GM18499 (cell line): ENCODE results near the gene ZC3H18.

Experiments used
- ATAC-seq: cut with Tn5 transposase; IDR thresholded peaks from one replicate; pipeline ENCODE4 v1.9.1; 2021; ENCODE audit warnings: moderate number of reproducible peaks; ENCODE audit not compliant: insufficient read depth, unreplicated experiment

The ZC3H18 gene

DNA sequence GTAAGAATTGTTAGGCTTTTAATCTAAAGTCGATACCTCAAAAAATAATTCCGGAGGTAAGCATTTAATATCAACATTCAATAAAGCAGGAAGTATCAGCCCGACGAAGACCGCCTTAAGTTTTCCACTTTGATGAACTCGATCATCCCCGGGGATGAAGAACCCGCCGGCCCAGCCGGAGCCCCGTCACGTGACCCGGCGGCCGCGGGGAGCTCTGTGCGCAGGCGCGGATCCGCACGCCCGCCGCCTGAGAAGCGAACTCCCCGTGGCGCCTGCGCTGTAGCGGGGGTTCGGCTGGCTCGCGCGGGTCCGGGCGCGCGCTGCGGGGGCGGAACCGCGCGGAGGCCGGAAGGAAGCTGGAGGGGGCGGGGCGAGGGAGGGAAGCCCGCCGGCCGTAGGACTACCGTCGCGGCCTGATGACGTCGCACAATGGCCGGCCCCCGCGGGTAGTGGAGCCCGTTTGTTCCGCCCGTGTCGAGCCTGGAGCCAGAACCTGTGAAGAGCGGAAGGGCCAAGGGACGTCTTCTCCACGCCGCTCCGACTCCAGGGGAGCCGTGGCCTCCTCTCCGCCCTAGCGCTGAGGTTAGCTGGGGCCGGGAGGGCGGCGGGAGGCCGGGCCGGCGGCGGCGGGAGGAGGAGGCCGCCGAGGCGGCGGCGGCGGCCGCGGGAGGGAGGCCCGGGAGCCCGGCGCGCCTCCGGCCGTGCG, at the start of gene ZC3H18:
ZC3H18 (plus strand) TSS at position 419 of the 706 bp plus-strand sequence. CDS start 6,721 bp downstream, outside the sequence.
- ATAC-seq: no peak

DNA sequence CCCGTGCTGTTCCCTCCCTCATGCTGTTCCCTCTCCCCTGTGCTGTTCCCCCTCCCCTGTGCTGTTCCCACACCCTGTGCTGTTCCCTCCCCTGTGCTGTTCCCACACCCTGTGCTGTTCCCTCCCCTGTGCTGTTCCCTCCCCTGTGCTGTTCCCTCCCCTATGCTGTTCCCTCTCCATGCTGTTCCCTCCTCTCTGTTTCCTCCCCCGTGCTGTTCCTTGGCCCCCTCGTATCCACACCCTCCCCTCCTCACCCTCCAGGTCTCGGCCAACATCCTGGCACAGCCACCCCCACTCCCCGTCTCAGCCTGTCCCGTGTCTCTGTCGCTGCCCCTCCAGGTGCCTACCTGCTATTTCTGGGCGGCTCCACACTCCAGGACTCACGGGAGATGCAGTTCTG, 48.5 kb upstream of the ZC3H18 start:
- ATAC-seq: no peak

DNA sequence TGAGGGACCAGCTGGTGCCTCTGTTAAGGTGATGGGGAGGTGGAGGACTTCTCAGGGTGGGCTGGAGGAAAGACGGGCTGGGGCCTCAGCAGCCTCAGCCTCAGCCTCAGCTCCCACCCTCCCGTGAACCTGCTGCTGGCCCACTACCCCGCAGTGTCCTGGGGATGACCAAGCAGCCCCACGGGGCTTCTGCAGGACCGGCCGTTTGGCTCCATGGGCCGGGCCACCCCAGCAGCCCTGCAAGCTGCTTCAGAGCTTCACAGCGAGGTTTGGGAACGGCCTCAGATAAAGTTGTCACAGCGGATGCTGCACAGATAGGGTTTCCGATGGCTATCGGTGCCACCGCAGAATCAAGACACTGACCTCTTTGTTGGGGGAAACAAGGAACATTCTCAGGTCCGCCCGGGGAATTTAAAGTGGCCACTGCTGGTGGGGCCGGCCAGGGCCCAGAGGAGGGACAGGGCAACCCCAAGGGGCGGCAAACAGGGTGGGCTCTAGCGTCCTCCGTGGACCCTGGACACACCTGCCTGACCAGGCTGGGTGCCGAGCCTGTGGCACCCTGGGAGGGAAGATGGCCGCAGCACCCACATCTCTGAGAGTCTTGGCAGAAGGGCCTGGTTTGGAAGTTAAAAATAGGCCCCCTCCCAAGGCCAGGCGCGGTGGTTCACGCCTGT, 47.8 kb upstream of the ZC3H18 start:
- no peak for ATAC-seq

DNA sequence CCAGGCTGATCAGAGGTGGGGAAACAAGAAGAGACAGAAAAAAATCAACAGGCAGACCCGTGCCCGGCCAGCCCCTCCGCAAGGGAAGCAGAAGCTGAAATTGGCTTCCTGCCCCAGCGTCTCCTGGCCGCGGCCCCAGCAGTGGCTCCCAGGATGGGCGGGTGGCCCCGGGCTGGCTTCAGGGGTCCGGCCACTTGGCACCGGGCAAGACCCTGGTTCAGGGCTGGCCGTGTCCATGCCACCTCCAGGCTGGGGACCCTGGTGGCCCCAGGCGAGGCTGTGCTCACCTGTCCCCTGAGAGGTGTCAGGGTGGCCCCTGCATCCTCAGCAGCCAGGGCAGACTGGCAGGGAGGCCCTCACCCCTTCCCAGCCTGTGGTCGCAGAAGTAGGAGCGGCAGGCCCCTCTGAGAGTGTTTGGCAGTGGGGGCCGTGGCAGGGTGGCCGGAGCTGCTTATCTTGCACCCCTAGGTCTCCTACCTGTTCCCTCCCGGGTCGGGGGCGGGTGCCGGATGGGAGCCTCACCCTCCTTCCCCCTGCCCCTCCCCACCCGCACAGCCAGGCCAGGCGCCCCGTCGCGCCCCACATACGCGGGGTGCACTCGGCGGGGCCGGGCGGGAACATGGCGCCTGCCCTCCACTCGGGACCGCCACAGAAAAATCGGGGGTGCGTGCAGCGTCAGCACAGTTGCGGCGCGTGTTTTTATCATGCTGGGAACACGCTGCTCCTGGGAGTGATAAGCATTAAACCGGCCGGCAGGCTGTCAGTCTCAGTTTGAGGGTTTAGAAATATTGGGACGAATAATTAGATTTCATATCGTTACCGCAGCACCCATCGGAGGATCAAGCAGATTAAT, 46.7 kb upstream of the ZC3H18 start:
- ATAC-seq: no peak

DNA sequence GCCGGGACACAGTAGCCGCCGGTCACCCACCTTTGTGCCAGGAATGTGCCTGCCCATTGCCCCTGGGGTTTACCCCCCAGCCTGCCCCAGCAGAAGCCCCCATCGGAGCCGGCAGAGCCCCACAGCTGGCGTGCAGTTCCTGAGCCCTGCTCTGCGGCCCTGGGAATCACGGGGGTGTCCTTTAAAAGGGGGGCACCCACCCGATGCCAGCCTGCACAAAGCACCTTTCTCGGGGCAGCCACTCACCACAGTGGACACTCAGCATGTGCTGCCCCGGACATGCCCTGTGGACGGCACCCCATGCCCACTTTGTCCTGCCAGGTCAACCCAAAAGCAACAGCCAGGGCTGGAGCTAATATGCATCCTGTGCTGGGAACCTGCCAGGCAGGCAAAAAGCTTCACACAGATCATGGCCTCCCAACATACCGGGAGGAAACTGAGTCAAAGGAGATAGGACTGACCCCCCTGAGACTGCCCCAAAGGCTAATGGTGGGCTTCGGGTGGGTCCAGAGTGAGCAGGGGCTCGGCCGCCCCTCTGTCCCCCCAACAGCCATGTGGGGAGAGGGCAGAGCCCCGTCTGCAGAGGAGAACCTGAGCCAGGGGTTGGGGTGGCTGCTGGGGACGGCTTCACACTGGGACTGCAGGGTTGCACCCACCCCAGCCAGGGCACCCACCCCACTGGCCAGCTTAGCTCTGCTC, 45.8 kb upstream of the ZC3H18 start:
- ATAC-seq: no peak

DNA sequence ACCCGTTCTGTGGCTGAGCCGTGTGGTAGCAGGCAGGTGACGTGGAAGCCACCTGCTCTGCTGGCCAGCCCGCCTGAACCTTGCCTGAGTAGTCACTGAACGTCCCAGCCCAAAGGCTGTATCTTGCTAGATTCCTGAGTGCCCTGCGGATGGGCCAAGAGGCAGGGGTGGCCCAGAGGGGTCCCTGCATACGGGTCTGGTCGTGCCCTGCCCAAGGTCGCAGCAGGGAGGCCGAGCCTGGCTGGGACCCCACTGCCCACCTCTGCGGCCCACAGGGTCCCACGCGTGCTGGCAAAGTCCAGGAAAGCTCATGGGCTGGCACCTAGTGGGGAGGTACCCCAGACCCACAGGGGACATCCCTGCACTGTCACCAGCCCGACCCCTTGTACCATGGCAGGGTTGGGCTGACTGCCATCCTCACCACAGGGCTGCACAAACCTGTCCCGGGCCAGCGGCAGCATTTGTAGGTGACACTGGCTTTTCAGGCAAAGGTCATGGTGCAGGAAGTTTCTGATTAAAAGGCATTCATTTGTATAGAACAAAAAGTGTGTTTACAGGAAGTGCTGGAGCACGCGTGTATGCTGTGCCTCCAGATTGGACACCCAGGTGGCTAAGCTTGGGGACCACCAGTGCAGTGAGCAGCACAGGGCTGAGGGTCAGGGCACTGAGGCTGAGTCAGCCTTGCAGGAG, 45.1 kb upstream of the ZC3H18 start:
- no peak for ATAC-seq

DNA sequence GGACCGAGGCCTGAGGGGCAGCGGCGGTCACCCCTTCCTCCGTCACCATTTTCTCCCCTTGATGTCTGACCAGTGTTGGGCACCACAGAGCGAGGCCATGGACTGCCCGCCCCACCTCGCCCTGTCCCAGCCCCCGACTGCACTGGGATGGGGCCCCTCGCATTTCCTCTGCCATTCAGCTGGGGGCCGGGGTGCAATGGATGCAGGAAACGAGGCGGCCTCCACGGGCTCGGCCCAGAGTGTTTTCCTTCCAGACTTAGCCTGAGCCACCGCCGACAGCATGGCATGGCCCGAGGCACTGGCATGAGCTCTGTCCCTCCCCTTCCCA, 44.6 kb upstream of the ZC3H18 start:
- no peak for ATAC-seq

DNA sequence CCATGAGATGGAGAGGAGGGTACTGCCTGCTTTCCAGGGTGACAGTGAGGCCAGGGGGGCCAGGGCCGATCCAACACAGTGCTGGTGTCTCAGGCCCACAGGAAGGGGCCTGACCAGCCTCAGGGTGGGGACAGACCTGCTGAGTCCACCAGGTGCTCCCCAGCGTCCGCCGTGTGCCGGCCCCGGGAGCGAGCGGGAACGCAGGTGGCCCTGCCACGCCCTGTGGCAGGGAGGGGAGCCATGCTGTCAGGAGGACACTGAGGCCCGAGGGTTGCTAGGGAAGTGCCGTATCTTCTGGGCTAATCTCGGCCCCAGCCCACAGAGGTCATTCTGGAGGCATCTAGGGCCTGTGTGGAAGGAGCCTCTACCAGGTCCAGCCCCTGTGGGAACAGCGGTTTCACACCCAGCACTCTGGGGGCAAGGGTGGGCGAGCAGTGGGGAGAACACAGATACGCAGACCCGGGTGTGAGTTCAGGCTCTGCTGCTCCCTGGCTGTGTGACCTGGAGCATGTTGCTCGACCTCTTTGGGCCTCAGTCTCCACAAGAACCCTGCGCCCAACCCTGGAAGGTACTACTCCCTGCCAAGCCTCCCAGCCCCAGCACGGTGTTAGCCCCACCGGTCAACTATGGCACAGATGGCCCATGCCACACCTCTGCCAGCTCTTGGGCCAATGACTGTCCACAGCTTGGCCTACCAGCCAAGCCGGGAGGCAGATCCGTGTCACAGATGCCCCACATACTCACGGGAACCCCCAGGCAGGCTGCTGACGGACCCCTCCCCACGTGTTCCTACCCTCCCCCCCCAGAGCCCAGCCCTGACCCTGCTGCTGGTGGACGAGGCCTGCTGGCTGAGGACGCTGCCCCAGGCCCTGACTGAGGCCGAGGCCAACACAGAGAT, 43.9 kb upstream of the ZC3H18 start:
- no peak for ATAC-seq

DNA sequence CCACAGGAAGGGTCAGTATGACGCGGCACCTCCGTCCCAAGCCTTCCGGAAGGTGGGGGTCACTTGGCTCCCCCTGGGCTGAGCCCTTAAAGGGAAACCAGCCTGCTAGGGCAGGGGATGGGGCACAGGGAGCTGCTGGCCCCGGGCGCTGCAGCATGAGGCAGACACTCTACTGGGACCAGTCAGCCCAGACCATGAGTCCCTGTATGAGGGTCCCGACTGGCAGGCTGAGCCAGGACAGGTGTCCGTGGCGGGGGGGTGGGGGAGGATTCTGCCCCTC, 43.4 kb upstream of the ZC3H18 start:
- ATAC-seq: no peak

DNA sequence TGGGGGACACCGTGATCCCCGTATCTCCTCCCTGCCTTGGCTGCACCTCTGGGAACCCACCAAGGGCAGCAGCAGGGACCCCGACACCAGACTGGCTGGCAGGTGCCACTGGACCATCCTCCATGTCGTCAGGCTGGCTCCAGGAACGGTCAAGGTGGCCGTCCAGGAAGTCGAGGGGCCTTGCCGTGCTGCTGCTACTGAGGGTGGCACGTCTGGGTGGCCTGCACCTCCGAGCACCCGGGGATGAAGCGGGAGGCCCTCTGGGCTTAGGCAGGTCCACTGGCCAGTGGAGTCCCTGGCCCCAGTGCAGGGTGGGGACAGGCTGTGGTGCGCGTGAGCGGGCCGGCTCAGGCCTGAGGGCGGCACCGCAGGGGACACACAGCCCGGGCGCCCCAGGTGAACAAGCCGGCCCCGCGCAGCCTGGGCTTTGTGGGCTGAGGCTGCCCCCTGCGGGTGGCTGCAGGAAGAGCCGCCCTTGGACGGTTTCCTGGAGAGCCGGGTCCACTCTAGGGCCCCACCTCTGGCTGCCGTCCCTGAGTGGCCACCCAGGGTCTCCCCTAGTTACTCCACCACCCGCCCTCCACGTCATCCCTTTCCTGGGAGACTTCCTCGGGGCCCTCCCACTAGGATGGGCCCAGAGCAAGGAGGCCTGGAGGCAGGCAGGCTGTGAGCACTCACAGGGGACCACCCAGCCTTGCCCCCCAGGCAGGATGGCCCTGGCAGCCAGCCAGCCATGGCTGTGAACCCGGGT, 42.8 kb upstream of the ZC3H18 start:
- no peak for ATAC-seq

DNA sequence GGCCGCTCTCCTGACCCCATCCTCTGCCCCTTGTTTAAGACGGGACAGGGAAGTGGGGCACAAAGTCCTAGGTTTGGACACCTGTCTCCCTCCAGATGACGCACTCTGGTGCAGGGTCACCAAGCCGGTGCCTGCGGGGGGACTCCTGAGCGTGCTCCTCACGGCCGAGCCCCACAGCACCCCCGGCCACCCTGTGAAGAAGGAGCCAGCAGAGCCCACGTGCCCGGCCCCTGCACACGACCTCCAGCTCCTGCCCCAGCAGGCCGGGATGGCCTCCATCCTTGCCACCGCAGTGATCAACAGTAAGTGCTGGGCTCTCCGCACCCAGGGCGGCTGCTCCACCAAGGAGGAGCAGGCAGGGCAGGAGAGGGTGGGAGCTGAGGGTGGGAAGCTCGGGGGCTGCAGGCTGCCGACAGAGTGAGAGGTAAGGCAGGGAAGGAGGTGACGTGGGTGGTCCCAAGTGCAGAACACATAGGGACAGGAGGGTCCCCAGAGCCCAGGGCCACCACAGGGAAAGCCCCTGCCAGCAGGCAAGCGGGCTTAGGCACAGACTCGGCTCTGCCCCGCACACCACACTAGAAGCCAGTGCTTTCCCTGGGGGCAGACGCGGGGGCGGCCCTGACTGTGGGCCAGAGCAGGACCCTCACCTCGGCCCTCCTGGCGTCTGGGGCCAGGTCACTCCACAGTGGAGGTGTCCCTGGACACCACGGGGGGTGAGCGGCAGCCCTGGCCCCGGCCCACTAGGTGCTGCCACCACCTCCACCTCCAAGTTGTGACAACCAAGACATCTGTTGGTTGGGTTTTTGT, 42.1 kb upstream of the ZC3H18 start:
- no peak for ATAC-seq

DNA sequence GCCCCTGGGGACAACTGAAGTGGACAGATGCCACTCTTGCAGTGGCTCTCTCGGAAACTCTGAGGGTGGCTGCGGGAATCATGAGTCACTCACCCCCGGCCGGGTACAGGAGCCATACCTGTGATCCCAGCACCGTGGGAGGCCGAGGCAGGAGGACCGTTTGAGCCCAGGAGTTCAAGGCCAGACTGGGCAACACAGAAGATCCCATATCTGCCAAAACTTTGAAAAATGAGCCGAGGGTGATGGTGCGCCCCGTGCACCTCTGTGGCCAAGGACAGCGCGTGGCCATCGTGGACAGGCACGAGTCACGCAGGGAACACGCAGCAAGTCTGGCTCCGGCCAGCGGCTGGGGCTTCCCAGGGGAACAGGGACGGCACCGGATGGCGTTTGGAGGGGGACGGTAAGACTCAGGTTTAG, 41.3 kb upstream of the ZC3H18 start:
- ATAC-seq: no peak

DNA sequence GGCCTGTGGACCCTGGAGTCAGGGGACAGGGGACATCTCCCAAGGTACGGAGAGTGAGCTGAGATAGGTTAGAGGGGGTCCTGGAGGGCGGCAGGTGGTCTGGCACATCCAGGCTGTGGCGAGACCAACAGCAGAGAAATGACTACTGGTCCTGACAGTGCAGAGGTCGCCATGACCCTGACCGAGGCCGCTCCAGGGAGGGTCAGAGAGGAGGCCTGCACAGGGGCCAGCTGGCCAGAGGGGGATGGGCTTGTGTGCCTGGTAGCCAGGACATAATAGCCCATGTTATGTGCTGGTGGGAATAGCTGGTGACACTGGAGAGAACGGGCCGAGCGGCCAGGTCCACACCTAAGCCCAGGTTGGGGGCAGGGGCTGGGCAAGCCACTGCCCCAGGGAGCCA, 40.6 kb upstream of the ZC3H18 start:
- ATAC-seq: no peak

DNA sequence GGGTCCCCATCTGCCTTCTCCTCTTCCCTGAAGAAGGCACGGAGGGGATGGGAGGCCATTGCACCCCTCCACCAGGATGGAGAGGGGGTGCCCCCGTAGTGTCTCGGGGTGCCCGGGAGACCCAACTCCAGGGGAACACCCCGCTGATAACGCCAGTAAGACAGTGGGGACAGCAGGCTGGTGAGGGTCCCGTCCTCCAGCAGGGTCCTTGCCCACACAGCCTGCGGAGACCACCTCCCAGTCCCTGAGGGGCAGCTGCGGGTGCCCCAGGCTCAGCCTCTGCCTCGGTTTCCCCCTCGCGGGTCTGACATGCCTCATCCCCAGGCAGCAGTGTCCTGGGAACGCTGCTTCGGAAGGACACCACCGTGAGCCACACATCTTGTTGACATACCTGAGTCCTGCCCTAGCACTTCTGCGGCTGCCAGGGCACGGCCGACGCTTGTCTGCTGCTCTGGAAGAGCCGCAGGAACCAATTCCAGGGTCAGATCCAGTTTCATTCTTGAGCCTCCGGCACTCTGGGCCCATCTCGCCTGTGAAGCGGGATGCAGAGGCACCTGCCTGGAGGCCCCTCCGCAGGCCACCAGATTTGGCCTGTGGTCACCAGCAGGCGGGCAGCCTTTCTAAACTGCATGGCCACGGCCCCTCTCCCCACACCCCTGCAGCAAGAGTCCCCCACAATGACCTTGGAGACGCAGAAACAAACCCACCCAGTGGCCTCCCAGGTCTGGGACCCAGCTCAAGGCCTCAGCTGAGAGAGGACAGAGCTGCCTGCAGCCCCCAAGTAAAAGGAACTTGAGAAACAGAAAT, 39.9 kb upstream of the ZC3H18 start:
- no peak for ATAC-seq

DNA sequence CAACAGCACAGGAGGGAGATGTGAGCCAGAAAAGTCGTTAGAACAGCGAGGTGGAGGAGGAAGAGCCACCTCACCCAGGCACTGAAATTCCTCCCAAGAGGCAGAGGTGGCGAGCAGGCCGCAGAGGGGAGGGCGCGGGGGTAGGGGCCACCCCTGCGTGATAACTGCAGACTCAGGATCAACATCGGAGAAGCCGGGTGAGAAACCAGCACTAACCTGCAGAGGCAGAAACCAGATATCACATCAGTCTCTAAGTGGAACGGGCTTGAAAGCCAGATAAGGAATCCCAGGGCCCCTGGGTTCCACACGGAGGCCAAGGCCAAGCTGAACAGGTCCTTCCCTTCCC, 39.4 kb upstream of the ZC3H18 start:
- no peak for ATAC-seq

DNA sequence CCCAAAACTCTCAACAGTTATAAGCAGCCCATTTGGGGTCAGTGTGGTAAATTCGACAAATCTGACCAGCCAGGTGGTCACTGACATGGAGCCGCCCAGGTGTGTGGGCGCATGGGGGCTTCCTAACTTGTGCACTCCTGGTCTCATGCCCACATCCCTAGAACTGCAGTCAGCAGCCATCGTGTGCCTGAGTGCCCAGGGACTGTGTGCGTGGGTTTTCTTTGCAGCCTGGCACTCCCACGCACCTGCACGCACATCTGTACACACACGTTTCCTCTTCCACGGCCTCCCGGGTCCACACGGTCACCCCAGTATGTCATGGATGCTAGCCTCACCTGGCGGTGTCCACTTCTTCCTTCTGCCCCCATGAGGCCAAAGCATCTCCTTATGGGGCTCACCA, 38.9 kb upstream of the ZC3H18 start:
- ATAC-seq: no peak

DNA sequence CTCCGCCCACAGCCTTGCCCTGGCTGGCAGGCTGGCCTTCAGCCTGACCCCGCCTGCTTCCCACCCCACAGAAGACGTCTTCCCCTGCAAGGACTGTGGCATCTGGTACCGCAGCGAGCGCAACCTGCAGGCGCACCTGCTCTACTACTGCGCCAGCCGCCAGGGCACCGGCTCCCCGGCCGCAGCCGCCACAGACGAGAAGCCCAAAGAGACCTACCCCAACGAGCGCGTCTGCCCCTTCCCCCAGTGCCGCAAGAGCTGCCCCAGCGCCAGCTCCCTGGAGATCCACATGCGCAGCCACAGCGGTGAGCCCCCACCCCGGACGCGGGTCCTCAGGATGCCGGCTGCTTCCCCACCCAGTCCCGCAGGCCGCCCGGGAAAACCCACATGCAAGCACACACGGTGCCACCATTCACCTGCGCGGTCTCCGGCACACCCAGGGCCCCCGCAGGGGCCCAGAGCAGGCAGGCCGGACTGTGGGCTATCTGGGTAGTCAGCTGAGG, 38.2 kb upstream of the ZC3H18 start:
- no peak for ATAC-seq
